GM19238 (cell line): ENCODE measurements around the gene NAALADL2.
"Not testable (repeated sequence)": the region's sequence is repeated elsewhere in the genome, so short reads cannot be mapped to it uniquely, and the experiment has no call there.

Experiments used
- DNase-seq: peaks from one replicate; pipeline ENCODE4 v3.0.0; 2011; ENCODE audit warnings: low spot score; ENCODE audit not compliant: insufficient read length

The NAALADL2 gene

GRCh38 chr3:175552929-175553328 is 693.8 kb downstream of the NAALADL2 start:
- no peak for DNase-seq

DNA sequence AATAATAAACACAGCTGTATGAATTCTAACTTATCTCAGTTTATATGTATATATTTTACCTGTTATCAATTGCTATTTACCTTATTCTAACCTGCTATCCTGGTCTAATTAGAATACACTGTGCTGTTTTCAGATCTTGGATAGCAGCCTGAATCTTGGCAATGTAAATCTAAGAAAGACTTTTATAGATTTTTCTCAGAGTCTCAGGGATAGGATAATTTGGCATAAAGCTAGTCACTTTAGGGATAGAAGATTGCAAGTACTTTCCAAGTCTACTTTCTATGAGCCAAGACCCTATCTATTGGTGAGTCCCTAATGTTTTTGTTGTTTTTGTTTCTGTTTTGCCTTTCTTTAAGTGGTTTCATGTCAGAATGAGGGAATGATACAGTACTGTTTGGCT is 695.7 kb downstream of the NAALADL2 start:
- DNase-seq, result no peak

DNA sequence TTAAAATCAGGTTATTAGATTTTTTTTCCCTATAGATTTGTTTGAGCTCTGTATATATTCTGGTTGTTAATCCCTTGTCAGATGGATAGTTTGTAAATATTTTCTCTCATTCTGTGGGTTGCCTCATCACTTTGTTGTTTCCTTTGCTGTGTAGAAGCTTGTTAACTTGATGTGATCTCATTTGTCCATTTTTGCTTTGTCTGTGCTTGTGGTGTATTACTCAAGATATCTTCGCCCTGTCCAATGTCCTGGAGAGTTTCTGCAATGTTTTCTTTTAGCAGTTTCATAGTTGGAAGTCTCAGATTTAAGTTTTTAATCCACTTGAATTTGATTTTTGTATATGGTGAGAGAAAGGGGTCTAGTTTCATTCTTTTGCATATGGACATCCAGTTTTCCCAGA is 699.1 kb downstream of the NAALADL2 start:
- DNase-seq, result no peak

- DNase-seq, result no peak
Measured at GRCh38 chr3:175564363-175564762, 705.2 kb downstream of the NAALADL2 start.

- DNase-seq, result no peak
Measured at GRCh38 chr3:175571096-175571495, 712.0 kb downstream of the NAALADL2 start.

GRCh38 chr3:175573226-175573625 is 714.1 kb downstream of the NAALADL2 start:
- DNase-seq, result no peak

DNA sequence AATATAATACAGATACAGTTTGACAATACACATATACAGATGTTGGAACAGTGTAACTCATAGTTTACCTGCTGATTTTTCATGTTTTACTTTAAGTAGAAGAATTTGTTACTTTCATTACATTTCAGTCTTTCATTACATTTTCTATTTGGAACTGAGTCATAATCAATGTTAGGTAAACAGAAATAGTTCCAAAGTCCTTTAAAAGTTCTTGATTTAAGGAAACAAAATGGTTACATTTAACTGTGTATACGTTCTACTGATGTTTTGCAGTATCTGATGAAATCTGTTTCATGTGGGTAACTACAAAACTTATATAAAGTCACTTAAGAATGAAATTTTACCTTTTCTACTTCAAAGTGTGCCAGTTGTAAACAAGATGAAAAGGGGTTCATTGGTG is 721.2 kb downstream of the NAALADL2 start:
- DNase-seq, result no peak

DNA sequence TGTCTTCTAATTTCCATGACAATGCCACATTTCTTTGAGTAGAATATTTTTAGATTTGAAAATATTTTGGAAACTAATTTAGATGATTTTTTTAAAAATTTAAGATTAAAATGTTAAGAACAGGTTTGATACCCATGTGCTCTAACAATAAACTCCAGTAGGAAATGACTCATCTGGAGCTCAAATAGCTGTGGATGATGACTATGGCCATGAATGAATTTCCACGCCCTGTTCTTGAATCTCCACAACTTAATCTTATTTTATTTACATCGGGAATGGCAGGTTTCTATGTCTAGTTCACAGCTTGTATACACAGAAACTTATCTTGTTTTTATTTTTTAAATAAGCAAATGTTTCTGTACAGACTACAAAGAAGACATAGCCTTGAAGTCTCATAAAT is 726.8 kb downstream of the NAALADL2 start:
- no peak for DNase-seq

- no peak for DNase-seq
Measured at GRCh38 chr3:175590745-175591144, 731.6 kb downstream of the NAALADL2 start.

GRCh38 chr3:175591375-175591774 is 732.2 kb downstream of the NAALADL2 start:
- DNase-seq, result no peak

- no peak for DNase-seq
Measured at GRCh38 chr3:175593331-175593730, 734.2 kb downstream of the NAALADL2 start.

DNA sequence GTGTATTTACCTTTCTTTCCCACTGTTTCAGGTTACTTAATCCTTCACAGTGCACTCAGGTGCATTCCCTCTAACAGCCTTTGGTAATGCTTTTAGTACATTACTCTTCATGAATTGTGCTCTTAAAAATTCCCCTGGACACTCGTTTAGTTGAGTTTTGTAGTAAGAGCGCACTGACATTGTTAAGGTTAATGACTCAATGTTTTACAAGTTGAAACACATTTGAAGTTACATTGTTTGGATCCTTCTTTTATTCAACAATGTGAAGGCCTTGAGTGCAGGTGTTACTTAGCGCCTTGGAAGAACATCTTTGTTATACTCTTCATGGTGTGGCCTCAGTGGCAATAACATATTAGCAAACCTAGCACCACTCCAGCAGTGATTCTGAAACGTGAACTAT is 739.6 kb downstream of the NAALADL2 start:
- no peak for DNase-seq

- no peak for DNase-seq
Measured at GRCh38 chr3:175601521-175601920, 742.4 kb downstream of the NAALADL2 start.

- no peak for DNase-seq
Measured at GRCh38 chr3:175605851-175606250, 746.7 kb downstream of the NAALADL2 start.

DNA sequence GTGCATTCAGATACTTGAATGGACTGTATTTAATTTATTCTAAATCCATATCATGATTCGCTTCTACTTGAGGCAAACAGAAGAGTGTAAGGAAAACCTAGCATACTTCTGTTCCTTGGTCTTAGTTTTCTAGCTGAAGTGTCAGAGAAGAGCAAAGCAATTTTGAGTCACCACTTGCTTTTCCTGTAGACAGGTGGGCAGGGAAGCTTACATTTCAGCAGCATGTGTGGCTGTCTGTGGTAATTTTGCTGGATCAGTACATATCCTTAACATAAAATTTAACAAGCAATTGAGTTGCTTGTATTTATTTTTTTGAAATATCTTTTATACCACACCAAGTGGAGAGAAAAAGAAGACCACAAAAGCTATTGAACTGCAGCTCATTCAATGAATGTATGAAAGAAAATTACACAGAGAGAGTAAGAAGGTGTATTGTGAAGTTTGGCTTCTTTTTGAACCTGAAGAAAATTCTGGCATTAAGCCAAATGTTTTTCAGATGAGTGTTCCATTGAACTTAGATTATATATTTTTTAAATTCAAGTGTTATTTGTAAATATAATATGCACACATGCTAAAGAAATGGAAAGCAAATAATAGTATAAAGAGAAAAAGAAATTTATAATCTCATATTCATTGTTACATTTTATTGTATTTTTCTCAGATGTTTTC is 747.6 kb downstream of the NAALADL2 start:
- no peak for DNase-seq

DNA sequence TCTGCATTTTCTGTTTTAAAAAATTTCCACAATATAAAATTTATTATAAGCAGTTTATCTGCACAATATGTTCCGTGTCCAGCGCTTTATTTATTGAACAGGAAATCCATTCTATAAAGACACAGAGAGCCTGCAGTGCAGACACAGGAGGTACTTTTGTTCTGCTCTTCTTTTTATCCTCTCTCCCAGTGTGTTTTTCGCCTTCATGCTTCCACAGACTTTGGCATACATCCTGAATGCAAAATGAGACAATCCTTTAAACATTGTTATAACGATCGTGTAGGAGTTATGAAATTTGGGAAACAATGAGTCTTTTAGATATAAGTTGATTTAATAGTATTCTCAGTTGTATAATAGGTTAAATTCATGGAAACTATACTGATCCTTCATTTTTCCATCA is 749.2 kb downstream of the NAALADL2 start:
- no peak for DNase-seq

GRCh38 chr3:175608911-175609310 is 749.8 kb downstream of the NAALADL2 start:
- no peak for DNase-seq

DNA sequence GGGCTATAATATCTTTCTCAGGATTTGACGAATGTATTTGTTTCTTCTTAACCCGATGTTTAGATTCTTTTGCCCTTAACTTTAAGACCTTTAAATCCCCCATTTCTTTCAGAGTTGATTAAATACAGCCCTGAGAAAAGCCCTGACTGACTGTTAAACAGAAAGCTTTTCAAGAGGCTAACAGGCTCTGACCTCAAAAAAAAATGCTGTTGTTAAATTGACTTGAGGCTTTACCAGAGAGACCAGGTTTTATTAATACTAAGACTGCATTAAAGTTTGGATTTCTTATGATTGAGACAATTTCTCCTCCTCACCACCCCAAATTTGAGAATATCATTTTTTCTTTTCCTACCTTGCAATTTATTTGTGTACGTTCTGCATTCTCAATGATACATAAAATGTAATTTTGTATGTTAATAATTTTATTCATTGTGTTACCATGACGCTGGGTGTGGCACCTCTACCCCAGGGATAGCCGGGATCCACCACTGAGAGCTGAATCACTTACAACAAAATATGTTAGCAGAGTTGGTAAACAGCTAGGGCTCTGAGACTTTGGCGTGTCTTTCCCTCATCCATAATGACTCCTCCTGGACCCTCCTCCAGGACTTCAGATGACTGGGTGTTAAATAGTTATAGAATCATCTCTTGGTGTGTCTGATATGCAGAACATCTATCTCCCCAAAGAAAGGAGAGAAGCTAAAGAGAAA is 753.5 kb downstream of the NAALADL2 start:
- no peak for DNase-seq

DNA sequence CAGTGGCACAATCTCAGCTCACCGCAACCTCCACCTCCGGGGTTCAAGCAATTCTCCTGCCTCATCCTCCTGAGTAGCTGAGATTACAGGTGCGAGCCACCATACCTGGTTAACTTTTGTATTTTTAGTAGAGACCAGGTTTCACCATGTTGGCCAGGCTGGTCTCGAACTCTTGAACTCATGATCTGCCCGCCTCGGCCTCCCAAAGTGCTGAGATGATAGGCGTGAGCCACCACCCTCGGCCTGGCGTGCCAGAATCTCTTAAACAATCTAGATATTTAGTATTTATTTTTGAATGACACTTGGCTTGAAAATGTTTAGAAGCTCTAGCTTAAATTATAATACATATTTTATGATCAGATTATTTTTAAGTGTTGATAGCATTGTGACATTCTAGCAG is 755.0 kb downstream of the NAALADL2 start:
- DNase-seq, result not testable (repeated sequence)

GRCh38 chr3:175617247-175617646 is 758.1 kb downstream of the NAALADL2 start:
- no peak for DNase-seq

DNA sequence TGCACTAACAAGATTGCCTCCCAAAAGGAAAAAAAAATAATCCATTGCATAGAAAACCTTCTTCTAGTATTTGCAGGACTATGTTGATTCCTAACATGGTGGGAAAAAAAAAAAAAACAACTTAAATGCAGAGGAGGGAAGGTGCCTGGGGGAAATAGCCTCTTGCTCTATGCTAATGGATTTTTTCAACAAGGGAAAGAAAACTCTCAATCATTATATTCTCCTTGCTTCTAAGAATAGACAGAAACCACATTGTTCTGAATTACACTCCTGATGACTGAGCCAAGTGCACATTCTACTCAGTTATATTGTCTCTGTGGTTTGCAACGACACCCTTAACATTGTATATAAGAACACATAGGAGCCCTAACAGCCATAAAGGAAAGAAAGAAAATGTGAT is 760.2 kb downstream of the NAALADL2 start:
- no peak for DNase-seq

DNA sequence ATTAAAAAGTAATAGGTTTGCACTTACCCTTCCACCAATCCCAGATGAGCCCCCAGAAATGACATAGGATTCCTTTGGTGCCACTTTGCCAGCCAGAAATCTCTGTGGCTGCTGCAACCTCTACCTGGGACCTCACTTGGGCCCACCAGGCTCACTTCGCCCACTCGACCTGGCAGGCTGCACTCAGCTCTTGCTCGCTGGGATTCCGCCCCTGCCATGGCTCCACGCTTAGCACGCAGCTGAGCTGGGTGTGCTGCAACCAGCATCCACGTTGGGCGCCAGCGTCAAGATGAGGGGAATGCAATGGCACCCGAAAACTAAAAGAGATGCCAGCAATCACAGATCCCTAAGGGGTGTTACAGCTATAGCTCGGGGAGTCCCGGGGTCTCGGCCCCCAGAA is 761.0 kb downstream of the NAALADL2 start:
- no peak for DNase-seq

- no peak for DNase-seq
Measured at GRCh38 chr3:175620532-175620931, 761.4 kb downstream of the NAALADL2 start.
